ENCODE results near the gene FUBP1.

- no peak for TF ChIP-seq POLR2AphosphoS5 (IDR thresholded peaks at IDR 0.05; ENCODE audit: low read depth, low read length)
- TF ChIP-seq POLR2A (IDR thresholded peaks at IDR 0.05; ENCODE audit: low read depth, low read length), result no peak; the same call in 1 of the 2 replicates
- peak; percentile 57; the same call in 1 of the 2 replicates for TF ChIP-seq TAF1 (IDR thresholded peaks at IDR 0.05; ENCODE audit: low read depth, low read length)
- no peak for TF ChIP-seq SPI1 (IDR thresholded peaks at IDR 0.05; ENCODE audit: low read depth, low read length)
- TF ChIP-seq POU2F2 (IDR thresholded peaks at IDR 0.05; ENCODE audit: low read depth, low read length), result peak; percentile 65; the same call in 1 of the 2 replicates
- TF ChIP-seq PAX5 (IDR thresholded peaks at IDR 0.05; ENCODE audit: insufficient read depth, low read length, severe bottlenecking), result no peak
Measured at GRCh38 chr1:78004719-78005447, 26.0 kb upstream of the FUBP1 start, which contains the start of gene DNAJB4.
